ENCODE measurements around the gene TIMM22.
"Not testable (repeated sequence)": the region's sequence is repeated elsewhere in the genome, so short reads cannot be mapped to it uniquely, and the experiment has no call there.

The TIMM22 gene

GRCh38 chr17:973053-973452 is 23.9 kb upstream of the TIMM22 start:
- no peak for DNase-seq

- not testable (repeated sequence) for DNase-seq
These were observed 22.2 kb upstream of the TIMM22 start for GRCh38 chr17:974778-975177.

GRCh38 chr17:975371-975915 is 21.5 kb upstream of the TIMM22 start:
- DNase-seq, result no peak

- no peak for DNase-seq
These were observed 20.6 kb upstream of the TIMM22 start for GRCh38 chr17:976312-976711.

- DNase-seq, result no peak
These were observed 19.8 kb upstream of the TIMM22 start for GRCh38 chr17:977166-977565.

GRCh38 chr17:978103-979093 is 18.5 kb upstream of the TIMM22 start:
- DNase-seq, result no peak

GRCh38 chr17:979212-979538 is 17.8 kb upstream of the TIMM22 start:
- no peak for DNase-seq

- peak; percentile 78 for DNase-seq
These were observed 17.2 kb upstream of the TIMM22 start, which contains the start of gene NXN for GRCh38 chr17:979539-980405. NXN (minus strand) TSS chr17:979776.

GRCh38 chr17:980406-981291 is 16.3 kb upstream of the TIMM22 start:
- DNase-seq, result peak; percentile 66

- no peak for DNase-seq
These were observed 15.7 kb upstream of the TIMM22 start for GRCh38 chr17:981292-981658.

GRCh38 chr17:983921-984320 is 13.0 kb upstream of the TIMM22 start:
- no peak for DNase-seq

GRCh38 chr17:986322-986929 is 10.5 kb upstream of the TIMM22 start:
- no peak for DNase-seq

GRCh38 chr17:987931-988330 is 9.0 kb upstream of the TIMM22 start:
- no peak for DNase-seq

GRCh38 chr17:988561-988960 is 8.4 kb upstream of the TIMM22 start:
- DNase-seq, result no peak

GRCh38 chr17:992933-993332 is 4.0 kb upstream of the TIMM22 start:
- no peak for DNase-seq

GRCh38 chr17:995324-995723 is 1.6 kb upstream of the TIMM22 start:
- DNase-seq, result not testable (repeated sequence)

- no peak for DNase-seq
These were observed 1.2 kb downstream of the TIMM22 start for GRCh38 chr17:998111-998510.

- DNase-seq, result no peak
These were observed 3.9 kb downstream of the TIMM22 start for GRCh38 chr17:1000597-1001461.

GRCh38 chr17:1001640-1002411 is 4.9 kb downstream of the TIMM22 start:
- DNase-seq, result no peak

GRCh38 chr17:1002412-1002753 is 5.5 kb downstream of the TIMM22 start:
- no peak for DNase-seq

All from NCI-H2227 treated with DMSO at 0.1 percent for 48 hours (cell line).